Measurements from ENCODE around the gene NUDCD3.

The NUDCD3 gene

DNA sequence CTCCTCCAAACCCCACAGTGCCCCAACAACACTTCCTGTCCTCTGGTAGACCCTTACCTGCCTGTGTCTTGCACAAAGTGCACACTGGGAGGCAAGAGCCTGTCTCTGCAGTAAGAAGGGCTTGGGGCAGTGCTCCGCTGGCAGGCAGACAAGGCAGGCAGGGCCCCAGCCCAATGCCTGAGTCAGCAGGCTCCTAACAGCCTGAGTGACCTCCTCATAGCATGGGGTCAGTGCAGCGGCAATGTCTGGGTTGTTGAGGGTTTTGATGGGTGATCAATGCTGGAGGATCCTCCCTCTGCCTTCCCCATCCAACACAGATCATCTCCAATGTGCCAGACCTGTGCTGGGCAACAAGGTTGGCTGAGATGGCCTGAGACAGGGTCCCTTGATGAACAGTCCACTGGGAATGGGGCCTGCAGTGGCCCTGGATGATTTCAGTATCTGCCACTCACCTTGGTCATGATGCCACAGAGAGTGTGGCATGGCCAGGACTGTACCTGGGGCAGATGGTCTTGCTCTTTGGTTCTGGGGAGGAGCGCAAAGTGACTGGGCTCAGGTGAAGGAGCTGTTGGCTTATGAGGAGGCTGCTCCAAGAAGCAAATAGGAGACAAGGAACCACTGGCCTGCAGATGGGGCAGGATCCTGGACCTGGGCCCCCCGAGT lies 109.5 kb downstream of the NUDCD3 start:
- DNase-seq, result no peak

GRCh38 chr7:44380189-44380830 lies 110.1 kb downstream of the NUDCD3 start:
- no peak for DNase-seq

GRCh38 chr7:44379366-44380188 lies 110.9 kb downstream of the NUDCD3 start:
- no peak for DNase-seq

DNA sequence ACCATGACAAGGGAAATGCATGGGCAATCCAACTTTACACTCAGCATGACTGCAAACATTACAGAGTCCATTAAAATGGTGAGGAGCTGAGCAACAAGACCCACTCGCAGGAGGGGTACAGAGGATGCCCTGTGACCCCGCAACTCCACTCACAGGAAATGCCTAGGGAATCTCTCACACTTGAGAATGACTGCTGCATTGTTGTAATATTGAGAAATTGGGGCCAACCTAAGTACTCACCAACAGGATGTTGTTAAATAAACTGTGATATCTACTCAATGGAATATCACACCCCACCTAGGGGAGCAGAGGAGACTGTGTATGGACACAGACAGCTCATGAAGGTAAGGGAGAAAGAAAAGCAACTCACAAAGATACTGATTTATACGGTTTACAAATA lies 111.7 kb downstream of the NUDCD3 start:
- peak; percentile 81 to 89 for DNase-seq

DNA sequence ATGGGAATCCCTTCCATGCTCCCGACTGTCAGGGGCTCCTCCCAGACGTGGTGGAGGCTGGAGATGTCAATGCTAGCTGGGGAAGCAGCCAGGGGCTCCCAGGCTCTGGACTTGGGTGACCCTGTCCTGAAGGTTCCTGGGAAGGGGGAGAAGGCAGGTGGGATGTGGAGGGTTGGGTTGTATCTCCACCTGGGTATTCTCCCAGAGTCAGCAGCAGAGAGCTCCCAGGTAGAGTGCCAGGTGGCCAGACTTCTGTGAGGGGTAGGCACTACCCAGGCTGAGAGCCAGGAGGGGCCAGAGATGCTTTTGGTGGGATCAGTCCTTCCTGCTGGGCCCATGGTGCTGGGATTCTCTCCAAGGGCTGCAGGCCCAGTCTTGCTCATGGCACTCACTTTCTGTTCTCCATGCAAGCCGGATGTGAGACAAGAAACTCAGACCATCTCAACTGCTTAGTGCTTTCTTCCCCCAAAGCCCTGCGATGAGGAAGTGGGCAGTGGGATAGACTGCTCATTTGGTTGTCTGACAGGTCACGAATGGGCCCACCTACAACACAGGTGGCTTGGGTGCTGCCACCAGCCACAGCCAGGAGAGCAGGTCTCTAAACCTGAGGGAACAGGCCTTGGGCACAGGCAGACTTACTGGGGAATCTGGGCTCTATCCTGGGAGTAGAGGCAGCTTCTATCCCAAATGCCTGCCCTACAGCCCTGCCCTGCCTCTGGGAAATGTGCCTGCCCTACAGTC lies 112.6 kb downstream of the NUDCD3 start:
- no peak for DNase-seq

DNA sequence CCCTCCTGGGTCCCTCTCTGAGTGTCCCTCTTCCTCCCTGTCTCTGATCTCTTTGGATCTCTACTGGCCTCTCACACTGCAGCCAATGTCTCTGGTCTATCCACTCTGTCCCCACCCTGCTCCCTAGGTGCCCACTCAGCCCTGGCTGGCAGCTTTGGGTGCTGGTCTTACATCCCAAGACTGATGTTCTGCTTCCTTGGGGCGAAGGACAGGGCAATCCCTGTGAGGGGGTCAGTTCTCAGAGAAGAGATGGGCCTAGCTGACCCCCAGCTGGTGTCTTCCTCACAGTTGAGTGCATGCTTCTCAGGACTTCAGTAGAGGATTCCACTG lies 113.4 kb downstream of the NUDCD3 start:
- DNase-seq, result no peak

DNA sequence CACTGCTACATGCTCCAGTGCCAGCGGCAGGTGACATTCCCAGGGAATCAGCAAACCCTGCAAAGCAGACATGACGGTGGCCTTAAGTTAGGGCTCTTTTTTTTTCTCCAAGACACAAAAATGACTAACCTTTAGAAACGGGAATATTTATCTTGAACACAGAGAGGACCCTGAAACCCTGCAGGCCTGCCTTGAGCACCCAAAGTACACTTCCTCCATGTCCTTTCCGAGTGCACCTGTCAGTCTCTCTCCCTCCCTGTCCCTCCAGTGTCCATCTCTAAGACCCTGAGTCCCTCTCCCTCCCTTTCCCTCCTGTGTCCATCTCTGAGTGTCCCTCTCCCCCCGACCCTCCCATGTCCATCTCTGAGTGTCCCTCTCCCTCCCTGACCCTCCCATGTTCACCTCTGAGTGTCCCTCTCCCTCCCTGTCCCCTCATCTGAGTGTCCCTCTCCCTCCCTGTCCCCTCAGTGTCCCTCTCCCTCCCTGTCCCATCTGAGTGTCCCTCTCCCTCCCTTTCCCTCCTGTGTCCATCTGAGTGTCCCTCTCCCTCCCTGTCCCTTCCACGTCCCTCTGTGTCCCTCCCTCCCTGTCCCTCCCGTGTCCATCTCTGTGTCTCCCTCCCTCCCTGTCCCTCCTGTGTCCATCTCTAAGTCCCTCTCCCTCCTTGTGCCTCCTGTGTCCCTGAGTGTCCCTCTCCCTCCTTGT lies 113.9 kb downstream of the NUDCD3 start:
- DNase-seq, result no peak

- no peak for DNase-seq
These were observed 114.5 kb downstream of the NUDCD3 start for GRCh38 chr7:44375926-44376342.

GRCh38 chr7:44375236-44375699 lies 115.2 kb downstream of the NUDCD3 start:
- DNase-seq, result no peak

GRCh38 chr7:44374007-44374763 lies 116.3 kb downstream of the NUDCD3 start:
- DNase-seq, result no peak

GRCh38 chr7:44373418-44373740 lies 117.1 kb downstream of the NUDCD3 start:
- DNase-seq, result no peak

DNA sequence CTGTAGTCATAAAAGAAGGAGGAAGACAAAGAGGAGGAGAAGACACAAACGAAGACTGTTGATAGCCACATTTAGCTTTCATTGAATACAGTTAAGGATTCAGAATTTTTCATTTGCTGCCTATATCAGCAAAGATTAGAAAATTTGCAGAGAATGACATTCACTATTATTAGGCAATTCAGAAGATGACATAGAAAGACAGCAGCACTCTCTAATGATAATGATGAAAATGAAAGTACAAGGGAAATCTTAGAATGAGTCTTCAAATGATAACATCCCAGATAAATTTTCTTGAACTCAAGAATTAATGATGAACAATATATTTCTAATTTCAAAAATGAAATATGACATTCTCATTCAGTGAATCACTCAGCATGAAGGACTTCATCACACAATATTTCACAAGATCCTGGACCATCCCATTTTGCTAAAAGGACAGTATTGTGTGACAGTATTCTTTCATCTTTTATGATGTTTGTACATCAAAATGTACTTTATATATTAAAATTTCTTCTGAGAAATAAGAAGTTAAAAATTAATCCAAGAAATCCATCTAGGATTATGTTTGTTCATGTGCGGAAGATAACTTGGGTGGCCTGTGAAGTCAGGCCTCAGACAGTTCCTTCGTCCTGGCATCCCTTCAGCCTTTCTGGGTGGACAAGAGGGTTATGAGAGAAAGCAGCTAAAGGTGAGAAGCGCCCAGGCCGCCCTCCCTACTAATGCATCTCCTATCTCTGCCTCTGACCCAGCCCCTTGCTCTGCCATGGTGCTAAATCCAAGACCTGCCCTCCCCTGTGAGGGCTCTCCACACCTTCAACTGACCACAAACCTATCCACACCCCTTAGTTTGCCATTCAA lies 117.7 kb downstream of the NUDCD3 start:
- DNase-seq, result no peak

- DNase-seq, result no peak
These were observed 121.6 kb downstream of the NUDCD3 start for GRCh38 chr7:44368885-44369284.

- DNase-seq, result no peak
These were observed 122.0 kb downstream of the NUDCD3 start for GRCh38 chr7:44368455-44368854.

GRCh38 chr7:44367475-44368043 lies 122.9 kb downstream of the NUDCD3 start:
- no peak for DNase-seq

- DNase-seq, result no peak
These were observed 123.5 kb downstream of the NUDCD3 start for GRCh38 chr7:44366986-44367385.

DNA sequence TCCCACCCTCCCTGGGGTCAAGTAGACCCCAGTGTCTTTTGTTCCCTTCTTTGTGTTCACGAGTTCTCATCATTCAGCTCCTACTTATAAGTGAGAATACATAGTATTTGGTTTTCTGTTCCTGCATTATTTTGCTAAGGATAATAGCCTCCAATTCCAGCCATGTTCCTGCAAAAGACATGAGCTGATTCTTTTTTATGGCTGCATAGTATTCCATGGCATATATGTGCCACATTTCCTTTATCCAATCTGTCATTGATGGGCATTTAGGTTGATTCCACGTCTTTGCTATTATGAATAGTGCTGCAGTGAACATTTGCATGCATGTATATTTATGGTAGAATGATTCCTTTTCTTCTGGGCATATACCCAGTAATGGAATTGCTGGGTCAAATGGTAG lies 136.8 kb downstream of the NUDCD3 start:
- DNase-seq, result no peak

DNA sequence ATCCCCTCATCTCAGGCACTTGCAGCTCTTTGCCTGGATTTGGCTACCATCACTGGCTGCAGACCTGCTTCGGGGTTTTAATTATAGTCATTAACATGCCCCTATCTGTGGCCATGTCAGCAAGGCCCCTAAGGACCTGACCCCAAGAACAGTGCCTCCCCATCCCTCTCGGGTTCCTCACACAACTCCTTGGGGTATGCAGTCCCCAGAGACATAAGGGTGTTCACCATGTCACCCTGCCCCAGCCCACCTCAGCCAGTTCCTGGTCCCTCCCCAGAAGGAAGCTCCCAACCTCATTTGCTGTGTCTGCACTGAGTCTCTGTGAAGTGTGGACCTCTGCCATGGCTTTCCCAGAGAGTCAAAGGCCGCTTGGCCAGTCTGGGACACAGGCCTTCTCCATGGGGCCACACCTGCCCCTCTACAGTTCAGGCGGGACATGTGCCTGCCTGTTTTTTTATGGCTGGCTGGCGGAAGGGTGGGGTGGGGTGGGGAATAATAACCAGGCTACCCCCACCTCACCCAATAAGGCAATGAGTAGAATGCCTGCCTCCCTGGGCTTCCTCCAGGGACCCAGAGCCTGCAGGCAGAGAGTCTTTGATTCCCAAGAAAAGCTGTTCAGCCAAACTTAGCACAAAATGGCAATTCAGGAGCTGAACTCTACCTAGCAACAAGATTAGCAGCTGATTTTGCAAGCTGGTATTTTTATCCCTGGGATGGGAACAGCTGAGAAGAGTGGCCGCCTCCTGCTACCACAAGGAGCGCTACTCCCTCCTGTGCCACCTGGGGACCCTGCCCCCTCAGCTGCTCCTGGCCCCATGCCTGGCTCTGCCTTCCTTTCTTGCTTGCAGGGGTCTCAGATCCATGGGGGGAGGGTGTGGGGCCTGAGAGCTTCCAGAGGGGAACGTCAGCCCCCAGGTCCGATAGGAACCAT lies 141.3 kb downstream of the NUDCD3 start:
- no peak for DNase-seq

- peak; percentile 30 to 36 for DNase-seq
These were observed 142.2 kb downstream of the NUDCD3 start for GRCh38 chr7:44348300-44348699.

Data from SW 1271 (cell line).